GM23338 (cell line): Measurements from ENCODE around the gene PCSK2.

Experiments used
- CREB1 ChIP-seq: fragments of 250-450 bp; sonication (Bioruptor Pico); IDR thresholded peaks from 2 replicates; pipeline ENCODE4 v1.5.0; 2020; ENCODE audit warnings: low read depth, mild to moderate bottlenecking, moderate library complexity
- CTCF ChIP-seq, 2 experiments: fragments of 200-600 bp in 1 of 2; sonication (generic) in 1 of 2; conservative IDR thresholded peaks; 2 replicates each; pipeline versions ENCODE4 v1.5.1 to v1.6.1; 2016 to 2017; ENCODE audit warnings: antibody characterized with exemption in 2 of 2, low read depth in 2 of 2, mild to moderate bottlenecking in 2 of 2, moderate library complexity in 1 of 2
- EZH2 ChIP-seq: fragments of 200-600 bp; sonication (generic); IDR thresholded peaks from one replicate; pipeline ENCODE4 v1.8.0; 2017; ENCODE audit warnings: antibody characterized with exemption, mild to moderate bottlenecking, low read depth; ENCODE audit not compliant: unreplicated experiment
- EZH2phosphoT487 ChIP-seq: fragments of 200-600 bp; sonication (generic); IDR thresholded peaks from one replicate; pipeline ENCODE4 v1.8.1; 2018; ENCODE audit warnings: antibody characterized with exemption; ENCODE audit not compliant: unreplicated experiment
- JUNB ChIP-seq: IDR thresholded peaks from one replicate; pipeline ENCODE4 v1.6.1; 2016; ENCODE audit warnings: antibody characterized with exemption; ENCODE audit not compliant: unreplicated experiment
- NANOG ChIP-seq: IDR thresholded peaks from 2 replicates; pipeline ENCODE4 v1.6.1; 2016; ENCODE audit warnings: antibody characterized with exemption, borderline replicate concordance
- POLR2AphosphoS5 ChIP-seq: IDR thresholded peaks from 2 replicates; pipeline ENCODE4 v1.6.1; 2016; ENCODE audit warnings: antibody characterized with exemption, low read depth
- REST ChIP-seq: IDR thresholded peaks from one replicate; pipeline ENCODE4 v1.6.1; 2018; ENCODE audit warnings: antibody characterized with exemption; ENCODE audit not compliant: unreplicated experiment
- ZNF331 ChIP-seq: fragments of 250-450 bp; sonication (Bioruptor Pico); IDR thresholded peaks from 2 replicates; pipeline ENCODE4 v1.5.0; 2020; ENCODE audit warnings: low read depth, mild to moderate bottlenecking, moderate library complexity
- ZNF462 ChIP-seq: fragments of 250-450 bp; sonication (Bioruptor Pico); IDR thresholded peaks from 2 replicates; pipeline ENCODE4 v1.5.0; 2020; ENCODE audit warnings: mild to moderate bottlenecking, moderate library complexity

- TF ChIP-seq JUNB (no peak), EZH2 (no peak), CTCF (conservative IDR thresholded peaks at IDR 0.05; ENCODE audit: low read depth in 2 of 2) (no peak), ZNF331 (no peak), POLR2AphosphoS5 (no peak), REST (no peak), CREB1 (no peak), EZH2phosphoT487 (no peak), NANOG (no peak), ZNF462 (CRISPR knock-in tag) (no peak)
Measured at GRCh38 chr20:17287998-17288397, 61.2 kb downstream of the PCSK2 start.
